Panc1 (cell line): ENCODE results near the gene TMEM202.
A peak's percentile ranks its signal among the peaks of the same experiment; 100 is the strongest.

Source experiments
- TCF7L2 ChIP-seq: IDR thresholded peaks from 2 replicates; pipeline ENCODE4 v1.6.1; 2011; ENCODE audit warnings: mild to moderate bottlenecking, low read depth, low read length, inconsistent platforms
- TF ChIP-seq, protein P1 (sequence below): fragments of 450-650 bp; IDR thresholded peaks from 2 replicates; pipeline ENCODE4 v1.5.1; 2017; ENCODE audit warnings: mild to moderate bottlenecking

GRCh38 chr15:72375846-72376581 lies 22.1 kb upstream of the TMEM202 start, which contains the start of gene HEXA:
- TF ChIP-seq, protein P1, sequence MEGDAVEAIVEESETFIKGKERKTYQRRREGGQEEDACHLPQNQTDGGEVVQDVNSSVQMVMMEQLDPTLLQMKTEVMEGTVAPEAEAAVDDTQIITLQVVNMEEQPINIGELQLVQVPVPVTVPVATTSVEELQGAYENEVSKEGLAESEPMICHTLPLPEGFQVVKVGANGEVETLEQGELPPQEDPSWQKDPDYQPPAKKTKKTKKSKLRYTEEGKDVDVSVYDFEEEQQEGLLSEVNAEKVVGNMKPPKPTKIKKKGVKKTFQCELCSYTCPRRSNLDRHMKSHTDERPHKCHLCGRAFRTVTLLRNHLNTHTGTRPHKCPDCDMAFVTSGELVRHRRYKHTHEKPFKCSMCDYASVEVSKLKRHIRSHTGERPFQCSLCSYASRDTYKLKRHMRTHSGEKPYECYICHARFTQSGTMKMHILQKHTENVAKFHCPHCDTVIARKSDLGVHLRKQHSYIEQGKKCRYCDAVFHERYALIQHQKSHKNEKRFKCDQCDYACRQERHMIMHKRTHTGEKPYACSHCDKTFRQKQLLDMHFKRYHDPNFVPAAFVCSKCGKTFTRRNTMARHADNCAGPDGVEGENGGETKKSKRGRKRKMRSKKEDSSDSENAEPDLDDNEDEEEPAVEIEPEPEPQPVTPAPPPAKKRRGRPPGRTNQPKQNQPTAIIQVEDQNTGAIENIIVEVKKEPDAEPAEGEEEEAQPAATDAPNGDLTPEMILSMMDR = no peak
- TF ChIP-seq TCF7L2 = peak; percentile 51; the same call in 1 of the 2 replicates
